Stimulated activated CD8-positive, alpha-beta memory T cell treated with anti-CD3 and anti-CD28 coated beads, Interleukin-4, amount 100 ng/mL, for 48 hours (primary cell): Measurements from ENCODE around the gene NPFFR1.

ENCODE experiments used
- DNase-seq: peaks from one replicate; pipeline ENCODE4 v3.0.0-alpha.2; 2020

NPFFR1 gene, protein sequence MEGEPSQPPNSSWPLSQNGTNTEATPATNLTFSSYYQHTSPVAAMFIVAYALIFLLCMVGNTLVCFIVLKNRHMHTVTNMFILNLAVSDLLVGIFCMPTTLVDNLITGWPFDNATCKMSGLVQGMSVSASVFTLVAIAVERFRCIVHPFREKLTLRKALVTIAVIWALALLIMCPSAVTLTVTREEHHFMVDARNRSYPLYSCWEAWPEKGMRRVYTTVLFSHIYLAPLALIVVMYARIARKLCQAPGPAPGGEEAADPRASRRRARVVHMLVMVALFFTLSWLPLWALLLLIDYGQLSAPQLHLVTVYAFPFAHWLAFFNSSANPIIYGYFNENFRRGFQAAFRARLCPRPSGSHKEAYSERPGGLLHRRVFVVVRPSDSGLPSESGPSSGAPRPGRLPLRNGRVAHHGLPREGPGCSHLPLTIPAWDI

DNA sequence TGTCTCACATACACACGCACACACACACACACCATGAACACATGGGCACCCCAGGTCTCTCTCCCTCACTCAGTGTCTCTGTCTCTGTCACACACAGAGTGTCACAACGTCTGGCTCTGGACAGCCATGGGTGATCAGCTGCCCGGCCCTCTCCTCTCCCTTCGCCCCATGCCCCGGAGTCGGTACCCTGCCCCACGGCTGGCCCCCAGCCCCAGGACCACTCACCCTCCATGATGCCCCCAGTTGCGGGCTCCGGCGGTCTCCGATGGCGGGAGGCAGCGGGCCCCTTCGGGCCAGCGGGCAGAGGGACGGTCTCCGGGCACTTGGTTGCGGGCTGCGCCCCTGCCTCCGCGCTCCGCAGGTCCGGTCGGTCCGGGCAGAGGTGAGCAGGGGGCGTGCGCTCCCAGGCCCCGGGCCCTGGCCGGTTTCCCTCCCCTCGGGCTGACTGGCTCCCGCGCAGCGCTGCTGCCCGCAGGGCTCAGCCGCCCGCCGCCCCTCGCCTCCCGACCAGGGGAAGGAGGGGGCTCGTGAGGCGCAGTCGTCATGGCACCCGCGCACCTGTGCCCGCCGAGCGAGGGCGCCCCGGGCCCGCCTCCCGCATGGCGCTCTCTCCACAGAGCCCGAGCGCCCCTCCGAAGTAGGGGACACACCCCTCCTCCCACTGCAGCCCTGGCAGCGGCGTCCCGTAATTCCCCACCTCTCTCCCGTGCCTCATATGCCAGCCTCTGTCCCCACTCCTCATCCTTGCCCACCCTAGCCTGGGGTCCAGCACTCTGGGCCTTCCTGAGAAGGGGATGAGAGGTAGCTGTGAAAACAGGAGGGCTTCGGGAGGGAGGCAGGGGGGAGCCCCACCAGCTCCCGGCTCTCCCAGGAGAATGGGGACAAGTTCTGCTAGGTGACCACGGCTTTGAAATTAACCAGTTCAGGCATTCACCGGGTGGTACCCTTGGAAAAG lies at the start of gene NPFFR1:
Gene NPFFR1, minus strand, starts transcription at position 560 of the 955 bp plus-strand sequence. Its CDS starts 328 bp downstream, at position 232.
- no peak for DNase-seq

DNA sequence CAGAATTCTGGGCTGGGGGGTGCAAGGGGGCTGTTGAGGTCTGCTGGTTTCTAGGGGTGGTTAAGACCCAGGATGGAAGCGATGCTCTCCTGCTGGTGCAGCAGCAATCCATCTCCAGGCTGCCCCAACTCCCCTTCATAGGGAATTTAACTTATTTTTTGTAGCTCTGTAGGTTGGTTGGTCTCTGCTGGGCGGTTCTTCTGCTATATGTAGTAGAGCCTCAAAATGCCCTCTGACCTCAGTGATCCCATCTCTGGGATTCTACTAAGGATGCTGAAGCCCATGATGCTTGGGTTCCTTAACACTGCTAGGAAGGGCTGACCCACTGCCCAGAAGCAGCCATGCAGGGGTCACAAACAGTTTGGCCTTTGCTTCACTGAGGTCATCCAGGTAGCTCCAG lies 49.5 kb upstream of the NPFFR1 start:
- no peak for DNase-seq

DNA sequence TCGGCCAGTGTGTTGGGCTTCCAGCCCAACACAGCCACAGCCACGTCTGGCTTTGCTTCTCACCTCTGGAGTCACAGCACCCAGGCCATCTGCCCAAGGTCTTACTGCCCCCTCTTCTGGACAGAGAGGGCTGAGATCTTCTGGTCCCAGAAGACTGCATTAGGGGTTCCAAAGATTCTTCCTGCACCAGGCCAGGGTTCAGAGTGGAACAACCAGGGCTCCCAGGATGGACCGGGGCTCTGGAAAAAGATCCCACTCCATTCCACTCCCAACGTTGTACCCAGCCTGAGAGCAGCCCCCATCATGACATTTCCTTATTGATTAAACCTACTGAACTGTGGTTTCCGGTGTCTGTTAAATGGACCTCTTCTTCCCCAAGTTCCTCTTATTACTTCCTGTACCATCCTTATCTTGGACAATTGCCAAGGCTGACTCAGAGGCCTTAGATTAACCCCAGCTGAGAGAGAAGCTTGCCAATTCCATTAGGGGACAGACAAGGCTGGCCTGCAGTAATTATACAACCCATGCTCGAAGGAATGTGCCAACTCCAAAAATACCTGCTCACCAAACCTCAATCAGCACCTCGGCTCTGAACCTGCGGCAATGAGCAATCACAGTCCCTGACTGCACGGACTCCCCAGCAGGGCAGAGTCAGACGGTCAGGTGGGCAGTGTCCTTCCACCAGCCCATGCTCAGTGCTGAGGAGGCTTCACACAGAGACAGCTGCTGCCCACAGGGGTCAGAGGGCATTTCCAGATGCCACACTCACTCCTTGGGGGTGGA lies 47.9 kb upstream of the NPFFR1 start:
- no peak for DNase-seq

DNA sequence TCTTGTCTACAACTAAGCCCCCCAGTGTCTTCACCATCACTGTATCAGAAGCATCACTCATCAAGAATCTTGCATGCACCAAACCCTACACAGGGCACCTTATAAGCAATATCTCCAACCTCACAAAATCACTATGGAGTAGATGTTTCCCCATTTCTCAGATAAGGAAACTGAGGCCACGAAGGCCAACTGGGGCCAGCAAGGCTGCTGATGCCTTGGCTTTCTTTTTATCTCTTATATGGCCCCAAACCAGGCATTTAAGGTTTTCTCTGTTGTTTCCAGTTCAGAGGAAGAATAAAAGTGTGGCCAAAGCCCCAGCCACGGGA lies 47.3 kb upstream of the NPFFR1 start:
- DNase-seq, result no peak

DNA sequence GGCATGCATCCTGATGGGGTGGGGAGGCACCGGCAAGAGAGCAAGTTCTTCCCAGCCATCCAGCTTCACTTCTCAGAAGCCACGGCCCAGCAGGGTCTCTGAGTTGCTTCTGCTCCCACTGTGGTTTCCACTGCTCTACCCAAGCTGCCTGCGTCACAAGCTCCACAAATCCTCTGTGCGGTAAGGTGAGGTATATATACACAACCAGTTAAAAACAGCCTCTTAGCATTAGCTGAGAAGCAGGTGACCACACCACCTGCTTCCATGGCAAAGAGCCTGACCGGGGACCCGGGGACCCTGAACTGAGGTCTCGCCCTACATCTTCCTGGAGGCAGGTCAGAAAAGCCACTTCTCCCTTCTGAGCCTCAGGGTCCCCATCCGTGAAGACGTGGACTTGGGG lies 46.9 kb upstream of the NPFFR1 start:
- no peak for DNase-seq

DNA sequence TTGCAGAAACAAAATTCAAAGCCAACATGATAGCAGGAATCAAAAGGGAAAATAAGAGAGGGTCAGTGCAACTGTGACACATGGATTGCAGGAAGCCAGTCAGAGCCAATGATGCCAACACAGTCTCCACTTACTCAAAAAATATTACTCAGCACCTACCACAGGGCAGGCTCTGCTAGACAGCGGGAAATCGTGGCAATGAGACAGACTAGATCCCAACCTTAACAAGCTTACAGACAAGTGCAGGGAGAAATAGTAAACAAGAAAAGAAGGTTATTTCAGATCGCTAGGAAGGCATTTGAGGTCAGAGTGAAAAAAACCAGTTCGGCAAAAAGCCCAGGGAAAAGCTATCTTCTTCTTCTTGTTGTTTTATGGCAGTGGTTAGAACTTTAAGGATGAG lies 45.2 kb upstream of the NPFFR1 start:
- no peak for DNase-seq

DNA sequence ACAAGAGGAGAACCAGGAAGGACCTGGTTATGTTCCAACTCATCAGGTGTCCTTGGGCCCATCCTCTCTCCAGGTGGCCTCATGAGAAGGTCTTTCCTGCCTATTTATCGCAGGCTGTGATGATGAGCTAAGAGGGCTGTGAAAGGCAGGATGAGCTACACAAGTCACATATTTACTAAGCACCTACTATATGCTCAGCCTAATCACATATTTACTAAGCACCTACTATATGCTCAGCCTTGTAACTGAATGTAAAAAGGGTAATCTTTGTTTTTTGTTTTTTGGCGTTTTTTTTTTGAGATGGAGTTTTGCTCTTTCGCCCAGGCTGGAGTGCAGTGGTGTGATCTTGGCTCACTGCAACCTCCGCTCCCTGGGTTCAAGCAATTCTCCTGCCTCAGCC lies 44.2 kb upstream of the NPFFR1 start:
- DNase-seq, result no peak

DNA sequence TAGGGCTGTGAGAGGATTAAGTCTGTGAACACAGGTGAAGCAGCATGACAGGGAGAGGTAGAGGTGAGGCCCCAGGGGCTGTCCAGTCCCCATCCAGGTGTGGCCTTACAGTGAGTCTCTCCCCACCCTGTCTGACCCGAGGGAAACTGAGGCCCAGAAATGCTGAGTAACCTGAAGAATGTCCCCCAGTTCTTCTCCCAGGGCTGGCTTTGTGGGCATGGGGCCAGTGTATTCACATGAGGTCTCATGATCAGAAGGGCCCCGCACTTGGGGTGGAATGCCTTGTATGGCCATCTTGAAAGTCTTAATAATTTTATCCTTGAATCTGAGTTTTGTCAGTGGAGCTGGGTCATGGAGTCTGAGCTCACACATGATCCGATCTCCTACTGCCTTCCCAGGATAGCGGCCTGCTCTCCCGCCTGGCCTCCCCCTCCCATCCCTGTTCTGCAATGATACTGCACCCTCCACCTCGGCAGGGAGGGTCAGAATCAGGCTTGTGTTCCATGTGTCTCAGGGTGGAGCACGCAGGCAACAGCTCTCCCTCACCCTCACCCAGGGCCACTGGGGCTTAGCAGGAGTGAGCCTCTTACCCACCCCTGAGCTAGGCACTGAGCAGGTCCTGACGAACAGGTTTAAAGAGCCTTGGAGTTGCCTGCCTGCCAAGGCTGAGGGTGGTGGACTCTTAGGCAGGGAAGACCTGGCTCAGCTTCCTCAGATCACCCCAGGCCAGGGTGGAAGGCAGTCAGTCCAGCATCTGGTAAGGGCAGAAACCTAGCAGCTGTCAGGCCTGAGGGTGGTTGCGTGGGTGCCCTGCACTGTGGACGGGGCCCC lies 41.4 kb upstream of the NPFFR1 start:
- no peak for DNase-seq

DNA sequence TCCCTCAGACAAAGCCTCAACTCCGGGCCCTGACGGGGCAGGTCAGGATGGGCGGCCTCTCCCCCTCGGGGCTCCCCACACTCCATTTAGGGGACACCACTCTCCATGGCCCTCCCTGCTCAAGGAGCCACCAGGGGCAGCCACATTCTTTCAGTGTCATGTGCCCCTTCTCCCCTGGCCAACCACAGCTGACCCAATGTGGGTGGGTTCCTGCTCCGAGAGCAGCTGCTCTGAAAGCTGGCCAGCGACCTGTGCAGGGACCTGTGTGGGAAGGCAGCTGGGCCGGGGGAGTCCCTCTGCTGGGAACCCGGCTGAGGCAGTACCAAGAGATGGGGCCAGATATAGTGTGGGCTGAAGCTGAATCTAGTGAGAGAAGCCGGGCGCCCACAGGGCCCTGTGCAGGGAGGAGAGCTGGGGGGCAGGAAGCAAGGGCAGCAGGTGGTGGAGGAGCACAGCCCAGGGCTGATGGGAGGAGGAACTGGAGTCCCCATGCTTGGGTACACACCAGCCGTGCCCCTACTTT lies 40.6 kb upstream of the NPFFR1 start:
- peak; percentile 45 for DNase-seq

DNA sequence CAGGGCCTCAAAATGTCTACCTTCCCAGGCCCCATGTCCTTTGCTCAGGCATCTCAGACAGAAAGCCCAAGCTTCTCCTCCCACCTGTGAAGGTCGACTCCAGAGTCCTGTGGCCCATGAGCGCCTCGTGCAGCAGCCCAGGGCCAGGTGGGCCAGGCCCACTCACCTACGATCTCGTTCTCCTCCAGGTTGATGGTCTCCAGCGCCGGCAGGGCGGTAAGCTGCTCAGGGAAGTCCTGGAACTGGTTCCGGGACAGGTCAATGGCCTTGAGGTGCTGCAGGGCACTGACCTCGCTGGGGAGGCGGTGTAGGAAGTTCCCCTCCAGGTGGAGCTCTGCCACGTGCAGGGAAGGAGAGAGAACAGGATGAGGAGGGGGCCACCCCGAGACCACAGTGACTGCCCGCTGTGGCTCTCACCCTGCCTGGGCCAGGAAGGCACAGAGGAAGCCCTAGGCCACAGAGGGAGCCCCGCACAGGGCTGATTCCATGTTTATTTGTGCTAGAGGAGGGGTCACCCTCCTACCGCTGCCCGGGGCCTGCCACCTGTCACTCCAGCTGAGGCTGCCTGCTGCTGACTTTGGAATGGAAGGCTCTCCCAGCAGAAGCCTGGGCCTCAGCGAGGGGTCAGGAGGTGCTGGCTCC lies 40.0 kb upstream of the NPFFR1 start:
- DNase-seq, result no peak

DNA sequence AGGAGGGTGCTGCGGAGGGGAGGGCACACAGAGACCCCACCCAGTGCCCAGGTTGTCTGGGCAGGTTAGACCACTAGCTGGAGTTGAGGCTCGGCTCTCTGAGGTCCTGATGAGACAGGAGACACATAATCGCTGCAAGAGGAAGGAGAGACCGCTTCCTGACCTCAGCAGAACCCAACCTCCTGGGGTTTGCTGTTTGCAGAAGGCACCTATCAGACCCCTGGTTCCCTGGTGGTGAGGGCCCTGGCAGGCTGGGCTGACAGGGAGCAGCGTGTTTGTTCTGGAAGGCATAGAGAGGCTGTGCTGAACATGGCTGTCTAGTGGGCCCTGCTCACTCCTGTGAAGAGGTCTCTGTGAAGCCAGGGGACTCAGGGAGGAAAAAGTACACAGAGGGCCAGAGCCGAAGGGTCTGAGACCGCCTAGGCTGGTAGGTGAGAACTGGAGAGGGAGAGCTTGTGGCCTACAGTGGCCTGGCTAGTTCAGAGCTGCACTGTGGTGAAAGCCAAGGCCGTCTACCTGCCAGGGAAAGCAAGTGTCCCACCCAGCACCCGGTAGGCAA lies 39.4 kb upstream of the NPFFR1 start:
- DNase-seq, result peak; percentile 28

DNA sequence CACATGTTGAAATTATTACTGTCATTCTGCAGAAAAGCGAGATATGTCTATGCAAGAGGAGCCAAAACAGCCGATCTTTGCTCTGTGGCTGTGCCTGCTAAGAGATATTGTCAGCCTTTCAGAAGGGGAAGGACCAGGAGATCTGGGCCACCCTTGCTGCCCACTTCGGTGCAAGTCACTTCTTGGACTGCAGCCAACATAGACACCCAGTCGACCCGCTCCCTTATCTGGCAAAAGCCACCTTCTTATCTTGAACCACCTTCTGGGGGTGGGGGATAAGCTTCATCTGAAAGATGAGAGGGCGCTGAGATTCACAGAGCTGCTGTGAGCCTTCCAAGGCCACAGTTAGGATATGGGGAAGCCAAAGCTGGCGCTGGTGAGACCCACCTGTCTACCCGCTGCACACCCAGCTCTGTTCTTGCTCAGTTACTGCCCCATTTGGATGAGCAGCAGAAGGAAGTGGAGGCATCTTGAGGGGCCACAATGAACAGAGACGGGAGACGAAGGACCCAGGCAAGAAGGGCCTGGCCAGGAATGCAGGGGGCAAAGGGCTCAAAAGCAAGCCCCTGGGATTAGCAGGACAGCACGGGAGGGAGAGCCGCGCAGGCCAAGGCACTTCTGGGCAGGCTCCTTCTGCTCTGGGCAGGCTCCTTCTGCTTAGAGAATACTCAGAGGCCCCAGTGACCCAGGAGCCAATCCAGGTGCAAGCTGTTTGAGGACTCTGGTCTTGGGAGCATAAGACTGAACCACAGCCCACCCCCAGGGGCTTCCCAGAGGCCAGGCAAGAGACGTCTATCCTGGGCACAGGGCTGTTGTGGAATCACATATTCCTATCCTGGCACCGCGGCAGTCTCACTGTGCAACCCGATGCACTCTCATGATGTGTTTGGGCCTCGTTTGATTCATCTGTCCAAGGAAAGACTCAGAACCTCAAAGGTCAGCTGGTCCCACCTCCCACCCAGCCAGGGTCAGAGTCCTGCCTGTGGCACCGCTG lies 38.4 kb upstream of the NPFFR1 start:
- DNase-seq, result no peak

DNA sequence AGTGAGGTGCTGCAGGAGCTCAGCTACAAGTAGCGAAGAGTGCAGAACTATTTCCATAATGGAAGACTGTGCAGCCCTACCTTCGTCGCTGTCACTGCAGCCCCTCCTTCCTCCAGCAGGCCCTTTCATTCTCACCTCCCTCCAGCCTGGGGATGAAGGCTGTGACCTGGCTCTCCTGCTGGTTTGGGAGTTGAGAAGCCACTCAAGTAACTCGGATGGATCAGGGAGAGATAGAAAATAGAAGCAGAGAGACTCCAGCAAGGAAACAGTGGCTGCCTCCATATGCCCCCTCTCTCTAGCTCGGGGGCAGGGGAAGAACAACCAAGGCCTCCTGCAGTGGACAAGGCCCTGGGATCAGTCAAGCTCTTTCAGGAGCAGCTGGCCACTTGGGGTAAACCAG lies 37.4 kb upstream of the NPFFR1 start:
- DNase-seq, result no peak

DNA sequence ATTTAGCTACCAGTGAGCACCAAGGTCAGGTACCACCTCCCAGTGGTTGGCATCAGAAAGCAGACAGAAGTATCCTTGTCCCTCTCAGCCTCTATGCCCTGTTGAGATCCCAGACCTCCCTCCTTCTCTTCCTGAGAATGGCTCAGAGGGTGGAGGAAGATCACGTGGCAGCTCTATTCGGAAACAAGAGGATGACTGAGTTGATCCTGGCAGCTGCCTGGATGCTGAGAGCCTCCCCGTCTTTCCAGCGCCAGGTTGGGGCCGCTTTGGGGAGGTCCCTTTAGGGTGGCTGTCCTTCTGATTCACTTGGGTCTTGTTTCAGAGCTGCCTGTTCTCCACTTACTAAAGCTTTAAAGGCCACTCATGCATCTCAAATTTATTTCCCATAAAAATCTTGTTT lies 36.9 kb upstream of the NPFFR1 start:
- DNase-seq, result no peak

DNA sequence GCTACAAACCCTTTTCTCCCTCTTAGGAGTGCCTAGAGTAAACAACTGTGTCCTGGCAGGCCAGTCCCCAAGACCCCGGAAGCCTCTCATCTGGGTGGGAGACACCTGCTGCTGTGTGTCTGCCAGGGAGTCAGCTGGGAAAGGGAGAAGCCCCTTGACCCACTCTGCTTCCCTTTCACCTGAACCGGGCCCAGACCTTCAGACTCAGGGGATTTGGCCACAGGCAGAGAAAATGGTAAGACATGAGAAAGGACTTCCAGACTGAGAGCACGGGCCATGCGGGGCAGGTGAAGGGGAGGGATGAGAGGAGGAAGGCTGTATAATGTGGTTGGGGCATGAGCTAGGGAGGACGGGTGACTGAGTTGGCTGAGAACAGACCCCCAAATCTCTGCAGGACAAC lies 36.0 kb upstream of the NPFFR1 start:
- DNase-seq, result no peak

DNA sequence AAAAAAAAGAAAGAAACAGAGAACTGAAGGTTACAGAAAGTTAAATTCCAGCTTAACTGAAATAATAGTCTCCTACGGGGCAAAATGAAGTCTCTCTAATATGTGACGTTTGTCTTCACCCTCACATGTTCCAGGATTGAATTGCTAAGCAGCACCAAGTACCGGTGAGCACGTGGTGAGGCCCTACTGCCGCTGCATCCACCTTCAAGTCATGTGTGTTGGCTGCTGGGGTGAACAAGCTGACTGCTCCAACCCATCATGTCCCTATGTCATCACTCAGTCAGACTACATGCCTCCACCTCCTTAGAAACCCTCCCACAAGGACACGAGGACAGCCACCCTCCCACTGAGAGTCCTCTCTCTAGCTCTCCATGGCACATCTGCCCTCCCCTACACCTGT lies 35.4 kb upstream of the NPFFR1 start:
- DNase-seq, result no peak

DNA sequence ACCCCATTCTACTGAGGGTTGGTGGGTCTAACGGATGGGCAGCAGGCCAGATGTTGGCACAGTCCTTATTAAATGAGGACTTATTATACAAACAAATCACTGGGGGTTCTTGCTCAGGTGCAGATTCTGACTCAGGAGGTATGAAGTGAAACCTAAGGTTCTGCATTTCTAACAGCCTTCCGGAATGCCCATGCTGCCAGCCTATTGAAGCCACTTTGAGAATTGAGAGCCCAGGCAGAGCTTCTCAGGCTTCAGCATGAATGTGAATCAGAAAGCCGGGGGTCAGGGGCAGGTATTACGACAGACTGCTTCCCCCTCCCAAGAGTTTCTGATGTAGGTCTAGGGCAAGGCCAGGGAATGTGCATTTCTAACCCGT lies 34.1 kb upstream of the NPFFR1 start:
- DNase-seq, result no peak

DNA sequence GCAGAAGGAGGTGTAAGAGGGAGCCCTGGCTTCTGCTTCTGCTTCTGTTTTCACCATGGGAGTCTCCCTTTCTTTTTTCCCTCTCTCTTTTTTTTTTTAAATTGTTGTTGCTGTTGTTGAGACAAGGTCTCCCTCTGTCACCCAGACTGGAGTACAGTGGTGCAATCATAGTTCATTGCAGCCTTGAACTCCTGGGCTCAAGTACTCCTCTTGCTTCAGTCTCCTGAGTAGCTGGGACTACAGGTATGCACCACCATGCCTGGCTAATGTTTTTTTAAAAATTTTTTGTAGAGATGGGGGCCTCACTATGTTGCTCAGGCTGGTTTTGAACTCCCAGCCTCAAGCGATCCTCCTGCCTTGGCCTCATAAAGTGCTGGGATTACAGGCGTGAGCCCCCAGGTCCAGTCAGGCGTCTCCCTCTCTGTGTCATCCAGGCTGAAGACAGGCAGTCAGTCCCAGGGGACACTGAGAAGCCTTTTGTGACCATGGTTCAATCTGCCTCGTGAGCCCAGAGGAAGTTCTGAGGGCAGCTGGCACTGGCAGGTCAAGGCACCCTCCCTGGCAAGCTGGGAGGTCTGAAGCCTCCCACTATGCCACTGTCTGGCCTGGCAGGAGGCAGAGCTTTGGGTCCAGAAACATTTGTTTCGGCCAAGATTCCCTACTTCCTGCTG lies 33.6 kb upstream of the NPFFR1 start:
- DNase-seq, result no peak

DNA sequence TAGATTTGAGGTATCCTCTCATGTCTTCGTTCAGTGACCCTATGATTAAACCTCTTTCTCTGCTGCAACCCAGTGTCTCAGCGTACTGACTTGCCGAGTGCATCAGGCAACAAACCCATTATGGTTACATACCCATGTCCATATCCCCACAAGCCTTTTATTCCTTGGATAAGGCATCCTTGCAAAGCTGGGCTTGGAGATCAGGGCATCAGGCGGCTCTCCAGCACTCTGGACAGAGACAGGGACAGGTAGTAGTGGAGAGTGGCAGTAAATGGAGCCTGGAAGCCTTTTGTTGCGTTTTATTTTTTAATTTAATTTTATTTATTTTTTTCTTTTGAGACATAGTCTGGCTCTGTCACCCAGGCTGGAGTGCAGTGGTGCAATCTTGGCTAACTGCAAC lies 32.0 kb upstream of the NPFFR1 start:
- DNase-seq, result no peak
